Thyroid gland (tissue), 4 donors: ENCODE results near the gene IMPG2. TPM values are rescaled to one million over a fixed set of nuclear protein-coding genes. Genes with fewer than 3 reads are reported as not detected.

Experiments used
- DNase-seq, 2 donors: peaks; one replicate each; pipeline ENCODE4 v3.0.0-alpha.2; 2019
- H3K27ac ChIP-seq, 3 donors: fragments of 200-600 bp; sonication (generic); 1 replicate in 2 of 3; 2 replicates in 1 of 3; pipeline ENCODE4 v1.5.1; 2016 to 2019; ENCODE audit warnings: mild to moderate bottlenecking in 1 of 3, moderate library complexity in 1 of 3
- H3K27me3 ChIP-seq: fragments of 200-600 bp; sonication (generic); one replicate; pipeline ENCODE4 v1.5.1; 2019
- H3K36me3 ChIP-seq, 2 donors: fragments of 200-600 bp; sonication (generic); one replicate each; pipeline ENCODE4 v1.5.1; 2016 to 2019
- H3K4me1 ChIP-seq, 2 donors: fragments of 200-600 bp; sonication (generic); one replicate each; pipeline ENCODE4 v1.5.1; 2017 to 2019
- H3K4me3 ChIP-seq, 3 donors: fragments of 200-600 bp; sonication (generic); replicated peaks in 1 of 3; 1 replicate in 2 of 3; 2 replicates in 1 of 3; pipeline ENCODE4 v1.5.1; 2016; ENCODE audit warnings: mild to moderate bottlenecking in 1 of 3
- H3K9me3 ChIP-seq: fragments of 200-600 bp; sonication (generic); one replicate; pipeline ENCODE4 v1.5.1; 2017
- CTCF ChIP-seq, 6 experiments: fragments of 200-600 bp in 3 of 6; fragments of 450-650 bp in 3 of 6; sonication (generic) in 3 of 6; IDR thresholded peaks; one replicate each; pipeline ENCODE4 v1.5.1; 2016 to 2019; ENCODE audit warnings: antibody characterized with exemption in 6 of 6, mild to moderate bottlenecking in 2 of 6, inconsistent platforms in 1 of 6, moderate library complexity in 1 of 6
- POLR2A ChIP-seq, 2 donors: fragments of 450-650 bp; IDR thresholded peaks; one replicate each; pipeline ENCODE4 v1.6.1; 2017; ENCODE audit warnings: antibody characterized with exemption in 2 of 2, mild to moderate bottlenecking in 2 of 2, moderate library complexity in 1 of 2
- WGBS, 2 donors: methylation state at CpG; one replicate each; pipeline ENCODE4 v1.1.5; 2017; 5-methylcytosine and 5-hydroxymethylcytosine counted together
- intact Hi-C: fragments of 100-400 bp; cut with DNase I; formaldehyde crosslinking; loops from one replicate; pipeline ENCODE4 v1.15.1; 2023
- total RNA-seq, 4 donors: library from RNA; depleted of rRNA; stranded (reverse); fragments of >200 nt; gene quantifications; one replicate each; pipeline ENCODE4 v1.2.3, GENCODE V29; 2016

IMPG2 gene
- total RNA-seq, 4 donors from 2014 or later, result 0.24 to 0.58 (median 0.30) TPM

GRCh38 chr3:101262393-101263240 is 57.8 kb downstream of the IMPG2 start:
- intact Hi-C loops, result no loop called here

GRCh38 chr3:101261506-101261905 is 58.9 kb downstream of the IMPG2 start:
- Histone ChIP-seq H3K27me3 (no peaks in the 10 kb centered on the region), H3K36me3 (no peaks in the 10 kb centered on the region), H3K4me3 (no peak overlapping the region), H3K4me1 (no peaks in the 10 kb centered on the region), H3K9me3 (no peaks in the 10 kb centered on the region), H3K27ac (no peak overlapping the region)
- TF ChIP-seq POLR2A (IDR thresholded peaks at IDR 0.05) (no peak), CTCF (IDR thresholded peaks at IDR 0.05) (no peak)
- intact Hi-C loops, result no loop called here
- DNase-seq, result no peak

More at GRCh38 chr3:101262393-101263240, 57.8 kb downstream of the IMPG2 start:
- no peaks in the 10 kb centered on the region for H3K36me3 ChIP-seq
- no peaks in the 10 kb centered on the region for H3K4me1 ChIP-seq
- no peaks in the 10 kb centered on the region for H3K9me3 ChIP-seq
- no peaks in the 10 kb centered on the region for H3K27me3 ChIP-seq
- no peak overlapping the region for H3K27ac ChIP-seq
- TF ChIP-seq CTCF (IDR thresholded peaks at IDR 0.05) (no peak), POLR2A (IDR thresholded peaks at IDR 0.05) (no peak)
- H3K4me3 ChIP-seq, result no peak overlapping the region
- no peak for DNase-seq

- intact Hi-C loops, result no loop called here
These were observed 60.7 kb downstream of the IMPG2 start for GRCh38 chr3:101259485-101260341.

GRCh38 chr3:101256511-101256910 is 63.9 kb downstream of the IMPG2 start:
- no peak overlapping the region for H3K27ac ChIP-seq
- WGBS, 2 donors, result 90 to 99% methylated on average over 3 of the region's 3 CpGs
- H3K4me1 ChIP-seq, result no peaks in the 10 kb centered on the region
- intact Hi-C loops, result no loop called here
- no peaks in the 10 kb centered on the region for H3K9me3 ChIP-seq
- no peaks in the 10 kb centered on the region for H3K36me3 ChIP-seq
- DNase-seq, result no peak
- no peak overlapping the region for H3K4me3 ChIP-seq
- H3K27me3 ChIP-seq, result no peaks in the 10 kb centered on the region
- TF ChIP-seq CTCF (IDR thresholded peaks at IDR 0.05), result no peak
- TF ChIP-seq POLR2A (IDR thresholded peaks at IDR 0.05), result no peak

More at GRCh38 chr3:101259485-101260341, 60.7 kb downstream of the IMPG2 start:
- Histone ChIP-seq H3K9me3 (no peaks in the 10 kb centered on the region), H3K4me1 (no peaks in the 10 kb centered on the region), H3K4me3 (no peak overlapping the region), H3K27me3 (no peaks in the 10 kb centered on the region), H3K27ac (no peak overlapping the region), H3K36me3 (no peaks in the 10 kb centered on the region)
- no peak for TF ChIP-seq POLR2A (IDR thresholded peaks at IDR 0.05)
- TF ChIP-seq CTCF (IDR thresholded peaks at IDR 0.05), result no peak
- no peak for DNase-seq
- WGBS, 2 donors, result 80 to 81% methylated on average over 4 of the region's 4 CpGs

- Histone ChIP-seq H3K27ac (no peak overlapping the region), H3K4me3 (no peak overlapping the region), H3K36me3 (no peaks in the 10 kb centered on the region), H3K4me1 (no peaks in the 10 kb centered on the region), H3K27me3 (no peaks in the 10 kb centered on the region), H3K9me3 (no peaks in the 10 kb centered on the region)
- DNase-seq, result no peak
- 96 to 97% methylated on average over 2 of the region's 2 CpGs for WGBS, 2 donors
- intact Hi-C loops, result no loop called here
- TF ChIP-seq CTCF (IDR thresholded peaks at IDR 0.05), result no peak
- TF ChIP-seq POLR2A (IDR thresholded peaks at IDR 0.05), result no peak
These were observed 64.9 kb downstream of the IMPG2 start for GRCh38 chr3:101255441-101255840.
